D721Med (cell line): ENCODE data around the gene ST6GALNAC2.
A peak's percentile ranks its signal among the peaks of the same experiment; 100 is the strongest.
"Not testable (repeated sequence)": the region's sequence is repeated elsewhere in the genome, so short reads cannot be mapped to it uniquely, and the experiment has no call there.

ENCODE experiments used
- DNase-seq: peaks from one replicate; pipeline ENCODE4 v3.0.0; 2011; ENCODE audit warnings: low spot score; ENCODE audit not compliant: insufficient read length
- FAIRE-seq: peaks from 2 replicates; lab custom pipeline; 2011; peaks lifted over from hg19 to GRCh38; lab: Jason Lieb, UNC
- TF ChIP-seq, protein P1 (sequence below): IDR thresholded peaks from 2 replicates; pipeline ENCODE4 v1.5.1; 2012; ENCODE audit warnings: mild to moderate bottlenecking, control low read depth; ENCODE audit not compliant: insufficient read depth; ENCODE audit errors: missing control alignments

The ST6GALNAC2 gene

DNA sequence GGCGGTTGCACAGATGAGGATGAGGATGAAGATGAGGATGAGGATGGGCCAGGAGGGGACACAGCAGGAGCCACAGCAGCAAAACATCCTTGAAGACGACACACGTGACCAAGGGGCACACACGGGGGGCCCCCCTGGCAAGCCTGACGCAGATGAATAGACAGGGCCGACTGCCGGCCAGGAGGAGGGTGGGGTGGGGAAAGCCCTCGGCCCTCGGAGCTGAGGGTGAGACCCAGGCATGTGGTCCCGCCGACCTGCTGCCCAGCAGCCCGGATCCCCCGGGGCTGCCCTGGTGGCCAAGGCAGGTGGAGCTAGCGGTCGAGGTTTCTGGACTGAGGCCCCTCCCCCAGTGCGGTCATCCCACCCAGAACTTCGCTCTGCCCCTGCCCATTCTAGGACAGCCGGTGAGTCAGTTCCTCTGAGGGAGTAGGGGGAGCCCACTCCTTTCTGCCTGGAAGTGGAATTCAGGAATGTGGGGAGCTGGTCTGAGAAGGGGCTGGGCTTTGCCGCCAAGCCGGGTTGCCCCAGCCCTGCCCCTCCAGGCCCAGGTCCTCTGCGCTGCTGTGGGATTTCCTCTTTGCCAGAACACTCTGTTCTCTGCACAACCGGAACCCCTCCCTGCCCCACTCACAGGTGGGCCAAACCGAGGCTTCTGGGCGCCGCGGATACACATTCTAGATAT, 58.1 kb downstream of the ST6GALNAC2 start:
- TF ChIP-seq, protein P1, sequence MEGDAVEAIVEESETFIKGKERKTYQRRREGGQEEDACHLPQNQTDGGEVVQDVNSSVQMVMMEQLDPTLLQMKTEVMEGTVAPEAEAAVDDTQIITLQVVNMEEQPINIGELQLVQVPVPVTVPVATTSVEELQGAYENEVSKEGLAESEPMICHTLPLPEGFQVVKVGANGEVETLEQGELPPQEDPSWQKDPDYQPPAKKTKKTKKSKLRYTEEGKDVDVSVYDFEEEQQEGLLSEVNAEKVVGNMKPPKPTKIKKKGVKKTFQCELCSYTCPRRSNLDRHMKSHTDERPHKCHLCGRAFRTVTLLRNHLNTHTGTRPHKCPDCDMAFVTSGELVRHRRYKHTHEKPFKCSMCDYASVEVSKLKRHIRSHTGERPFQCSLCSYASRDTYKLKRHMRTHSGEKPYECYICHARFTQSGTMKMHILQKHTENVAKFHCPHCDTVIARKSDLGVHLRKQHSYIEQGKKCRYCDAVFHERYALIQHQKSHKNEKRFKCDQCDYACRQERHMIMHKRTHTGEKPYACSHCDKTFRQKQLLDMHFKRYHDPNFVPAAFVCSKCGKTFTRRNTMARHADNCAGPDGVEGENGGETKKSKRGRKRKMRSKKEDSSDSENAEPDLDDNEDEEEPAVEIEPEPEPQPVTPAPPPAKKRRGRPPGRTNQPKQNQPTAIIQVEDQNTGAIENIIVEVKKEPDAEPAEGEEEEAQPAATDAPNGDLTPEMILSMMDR, result no peak
- DNase-seq (no peak), FAIRE-seq (no peak)

DNA sequence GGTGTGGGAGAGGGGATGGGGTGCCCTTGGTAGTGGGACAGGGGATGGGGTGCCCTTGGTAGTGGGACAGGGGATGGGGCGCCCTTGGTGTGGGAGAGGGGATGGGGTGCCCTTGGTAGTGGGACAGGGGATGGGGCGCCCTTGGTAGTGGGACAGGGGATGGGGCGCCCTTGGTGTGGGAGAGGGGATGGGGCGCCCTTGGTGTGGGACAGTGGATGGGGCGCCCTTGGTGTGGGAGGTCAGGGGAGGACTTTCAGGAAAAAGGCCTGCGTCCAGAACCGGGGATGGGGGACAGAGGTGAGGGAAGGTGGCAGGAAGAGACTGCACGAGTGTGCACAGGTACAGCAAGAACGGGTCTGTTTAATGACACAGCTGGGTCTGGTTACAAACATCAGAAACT, 58.6 kb downstream of the ST6GALNAC2 start:
- DNase-seq, FAIRE-seq: not testable (repeated sequence)

DNA sequence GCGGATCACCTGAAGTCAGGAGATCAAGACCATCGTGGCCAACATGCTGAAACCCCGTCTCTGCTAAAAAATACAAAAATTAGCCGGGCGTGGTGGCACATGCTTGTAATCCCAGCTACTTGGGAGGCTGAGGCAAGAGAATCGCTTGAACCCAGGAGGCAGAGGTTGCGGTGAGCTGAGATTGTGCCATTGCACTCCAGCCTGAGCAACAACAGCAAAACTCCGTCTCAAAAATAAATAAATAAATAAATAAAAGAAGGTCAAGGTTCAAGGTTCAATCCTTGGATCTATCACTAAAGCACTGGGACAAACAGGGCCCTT, 60.2 kb downstream of the ST6GALNAC2 start:
- not testable (repeated sequence) for FAIRE-seq, DNase-seq

DNA sequence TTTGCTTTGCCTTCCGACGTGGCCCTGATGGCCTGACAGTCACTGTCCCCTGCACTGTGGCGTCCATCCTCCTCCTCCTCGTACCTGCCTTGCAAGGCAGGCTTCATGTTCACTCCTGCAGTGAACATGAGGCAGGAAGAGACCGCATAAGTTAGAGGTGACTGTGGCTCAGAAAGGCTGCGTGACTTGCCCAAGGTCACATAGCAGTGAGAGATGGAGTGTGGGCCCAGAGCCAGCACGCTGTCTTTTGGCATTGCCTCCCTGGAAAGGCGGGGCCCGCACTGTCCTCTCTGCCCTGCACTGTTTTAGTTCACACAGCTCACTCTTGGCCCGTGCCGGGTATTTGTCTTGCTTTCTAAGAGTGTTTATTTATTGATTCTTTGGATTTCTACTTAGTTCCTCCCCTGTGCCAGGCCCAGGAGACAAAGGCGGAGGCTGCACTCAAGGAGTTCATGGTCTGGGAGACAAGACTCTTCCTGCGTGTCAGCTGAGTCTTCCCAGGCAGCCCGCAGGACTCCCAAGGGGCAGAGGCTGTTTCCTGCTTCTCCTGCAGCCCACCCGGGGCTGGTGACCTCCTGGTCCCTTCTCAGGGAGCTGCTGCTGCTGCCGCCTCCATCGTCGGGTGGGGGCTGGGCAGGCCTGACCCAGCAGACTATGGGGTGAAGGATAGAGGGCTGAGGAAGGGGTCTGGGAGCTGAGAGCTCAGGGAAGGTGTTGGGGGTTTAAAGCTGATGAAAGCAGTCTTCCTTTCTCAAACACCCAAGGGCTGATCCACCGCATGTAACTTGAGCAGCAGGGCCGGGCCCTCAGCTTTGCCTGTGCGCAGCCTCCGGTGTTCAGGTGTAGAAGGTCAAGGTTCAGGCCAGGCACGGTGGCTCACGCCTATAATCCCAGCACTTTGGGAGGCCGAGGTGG, 60.8 kb downstream of the ST6GALNAC2 start:
- FAIRE-seq (no peak), DNase-seq (no peak)

DNA sequence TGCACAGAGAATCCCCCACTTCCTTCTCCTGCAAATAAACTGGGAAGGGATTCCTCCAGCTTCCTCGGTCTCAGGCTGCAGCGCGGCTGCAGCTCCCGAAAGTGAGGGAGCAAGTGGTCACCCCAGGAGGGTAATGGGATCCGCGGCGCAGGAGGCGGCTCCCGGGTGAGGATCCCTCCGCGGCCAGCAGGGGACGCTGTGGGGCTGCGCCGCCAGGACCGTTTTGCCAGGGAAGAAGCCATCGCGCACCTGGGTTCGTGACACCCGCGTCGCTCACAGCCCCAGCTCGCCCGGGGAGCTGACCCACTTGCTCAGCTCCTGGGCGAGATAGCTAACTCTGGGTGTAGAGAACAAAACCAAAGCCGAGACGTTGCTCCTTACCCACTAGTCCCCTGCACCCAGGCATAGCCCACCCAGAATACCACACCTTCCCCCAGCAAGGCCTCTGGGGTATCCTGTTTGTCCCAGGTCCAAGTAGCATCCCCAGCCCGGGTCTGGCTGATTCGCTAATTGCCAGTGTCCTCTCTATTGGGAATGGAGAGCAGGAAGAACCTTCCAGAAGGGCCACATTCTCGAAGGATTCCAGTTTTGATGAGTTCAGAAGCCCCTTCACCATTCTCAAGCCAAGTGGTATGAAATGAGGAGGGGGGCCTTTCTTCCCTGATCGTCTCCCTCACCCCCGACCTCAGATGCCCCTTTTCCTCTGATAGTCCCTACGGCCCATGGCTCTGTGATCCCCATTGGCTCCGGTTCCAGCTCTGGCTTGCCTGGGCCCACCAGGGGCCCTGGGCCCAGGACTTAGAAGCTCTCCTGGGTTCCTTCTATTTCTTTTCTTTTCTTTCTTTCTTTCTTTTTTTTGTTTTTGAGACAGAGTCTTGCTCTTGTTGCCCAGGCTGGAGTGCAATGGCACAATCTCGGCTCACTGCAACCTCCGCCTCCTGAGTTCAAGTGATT, 62.3 kb downstream of the ST6GALNAC2 start:
- FAIRE-seq, result no peak
- TF ChIP-seq, protein P1, result peak; percentile 96
- DNase-seq, result peak; percentile 87

More for the DNA sequence above, 60.8 kb downstream of the ST6GALNAC2 start:
- TF ChIP-seq, protein P1, result no peak

DNA sequence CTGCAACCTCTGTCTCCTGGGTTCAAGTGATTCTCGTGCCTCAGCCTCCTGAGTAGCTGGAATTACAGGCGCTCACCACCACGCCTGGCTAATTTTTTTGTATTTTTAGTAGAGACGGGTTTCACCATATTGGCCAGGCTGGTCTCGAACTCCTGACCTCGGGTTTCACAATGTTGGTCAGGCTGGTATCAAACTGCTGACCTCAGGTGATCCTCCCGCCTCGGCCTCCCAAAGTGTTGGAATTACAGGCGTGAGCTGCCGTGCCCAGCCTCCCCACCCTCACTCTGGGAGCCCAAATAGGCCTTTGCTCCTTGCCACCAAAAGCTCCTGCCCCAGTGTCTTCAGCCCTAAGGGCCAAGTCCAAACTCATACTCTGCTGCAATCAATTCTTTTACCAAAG, 64.0 kb downstream of the ST6GALNAC2 start:
- not testable (repeated sequence) for DNase-seq, FAIRE-seq

DNA sequence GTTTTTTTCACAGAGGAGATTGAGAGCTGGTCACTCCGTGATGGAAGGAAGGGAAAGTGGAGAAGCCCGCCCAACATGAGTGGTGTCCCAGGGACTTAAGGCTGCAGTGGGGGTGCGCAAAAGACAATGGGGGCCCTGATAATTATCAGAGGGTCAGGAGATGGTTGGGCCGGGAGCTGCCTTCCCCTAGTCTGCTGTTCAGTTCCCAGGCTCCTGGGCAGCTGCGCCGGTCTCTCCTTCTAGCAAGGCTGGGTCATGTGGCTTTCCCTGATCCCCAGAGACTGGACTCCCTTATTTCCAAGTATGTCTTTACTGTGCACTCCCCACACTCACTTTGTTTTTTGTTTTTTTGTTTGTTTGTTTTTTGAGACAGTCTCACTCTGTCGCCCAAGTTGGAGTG, 64.4 kb downstream of the ST6GALNAC2 start:
- DNase-seq, result no peak
- TF ChIP-seq, protein P1, result no peak
- no peak for FAIRE-seq
